Endothelial cell of umbilical vein (primary cell): Measurements from ENCODE around the gene CRTC1. TPM values are rescaled to one million over a fixed set of nuclear protein-coding genes. Genes with fewer than 3 reads are reported as not detected.

ENCODE experiments used
- BruUV-seq: library from RNA; stranded (reverse); fragments of 400-500 nt; replicated peaks from 2 replicates; lab custom pipeline; 2021; lab: Mats Ljungman, UMichigan
- CTCF ChIA-PET: fragments of 300-600, 350-600 bp; sonication (Branson Sonifier 250); formaldehyde crosslinking; loops from one replicate; lab custom pipeline; 2021; ENCODE audit warnings: antibody characterized with exemption, inconsistent platforms; lab: Charles Lee
- POLR2A ChIA-PET: fragments of 300-600, 350-600 bp; sonication (Branson Sonifier 250); formaldehyde crosslinking; loops from one replicate; lab custom pipeline; 2021; ENCODE audit warnings: antibody characterized with exemption, inconsistent platforms; lab: Charles Lee
- DNase-seq: peaks from one replicate; pipeline ENCODE4 v3.0.0-alpha.2; 2011; ENCODE audit warnings: low read depth, low spot score
- FAIRE-seq: peaks from 2 replicates; lab custom pipeline; 2011; peaks lifted over from hg19 to GRCh38; lab: Jason Lieb, UNC
- H2AFZ ChIP-seq: 2 replicates; pipeline ENCODE4 v1.6.0; 2012; ENCODE audit warnings: low read depth, low read length, control low read depth, inconsistent platforms
- H3K27ac ChIP-seq: 2 replicates; pipeline ENCODE4 v1.5.1; 2011; ENCODE audit warnings: low read depth, mild to moderate bottlenecking, control low read depth, low read length, moderate library complexity; ENCODE audit not compliant: insufficient read depth
- H3K27me3 ChIP-seq, 2 experiments: 2 replicates each; pipeline versions ENCODE4 v1.6.0 to v1.6.1; 2011; ENCODE audit warnings: low read length in 2 of 2, mixed read lengths in 1 of 2; ENCODE audit not compliant: control insufficient read depth in 2 of 2, insufficient read depth in 2 of 2
- H3K36me3 ChIP-seq, 2 experiments: 2 replicates in 1 of 2; 3 replicates in 1 of 2; pipeline ENCODE4 v1.5.1; 2011; ENCODE audit warnings: low read length in 2 of 2, mild to moderate bottlenecking in 1 of 2, moderate library complexity in 1 of 2; ENCODE audit not compliant: control insufficient read depth in 2 of 2, insufficient read depth in 2 of 2; ENCODE audit errors: extremely low read depth in 1 of 2
- H3K4me1 ChIP-seq: 3 replicates; pipeline ENCODE4 v1.5.1; 2011; ENCODE audit warnings: mild to moderate bottlenecking, low read length; ENCODE audit not compliant: control insufficient read depth, insufficient read depth; ENCODE audit errors: extremely low read depth
- H3K4me2 ChIP-seq: 2 replicates; pipeline ENCODE4 v1.6.1; 2011; ENCODE audit warnings: low read length, control low read depth, mixed read lengths; ENCODE audit not compliant: insufficient read depth
- H3K4me3 ChIP-seq, 3 experiments: fragments of 200-600 bp in 1 of 3; sonication (generic), shearing (Covaris generic) in 1 of 3; replicated peaks in 1 of 3; 2 replicates each; pipeline ENCODE4 v1.5.1; 2011 to 2016; ENCODE audit warnings: control low read depth in 3 of 3, low read length in 3 of 3, mild to moderate bottlenecking in 2 of 3, inconsistent platforms in 1 of 3, low read depth in 1 of 3, moderate library complexity in 1 of 3; ENCODE audit not compliant: insufficient read depth in 1 of 3
- H3K79me2 ChIP-seq: 2 replicates; pipeline ENCODE4 v1.6.0; 2012; ENCODE audit warnings: low read length, inconsistent platforms; ENCODE audit not compliant: control insufficient read depth, insufficient read depth
- H3K9ac ChIP-seq: replicated peaks from 2 replicates; pipeline ENCODE3; 2011; ENCODE audit warnings: low read length, control low read depth; ENCODE audit not compliant: insufficient read depth; ENCODE audit errors: extremely low read depth
- H3K9me1 ChIP-seq: replicated peaks from 3 replicates; pipeline ENCODE4 v1.6.0; 2011; ENCODE audit warnings: mild to moderate bottlenecking, low read length; ENCODE audit not compliant: control insufficient read depth, insufficient read depth; ENCODE audit errors: extremely low read depth
- H3K9me3 ChIP-seq: replicated peaks from 2 replicates; pipeline ENCODE4 v1.5.1; 2012; ENCODE audit warnings: low read length, inconsistent platforms; ENCODE audit not compliant: control insufficient read depth, insufficient read depth
- H4K20me1 ChIP-seq: replicated peaks from 2 replicates; pipeline ENCODE3; 2011; ENCODE audit warnings: mild to moderate bottlenecking, low read length; ENCODE audit not compliant: control insufficient read depth, insufficient read depth; ENCODE audit errors: extremely low read depth
- CTCF ChIP-seq, 2 donors: IDR thresholded peaks; 1 replicate in 1 of 2; 2 replicates in 1 of 2; pipeline ENCODE4 v1.5.1; 2011; ENCODE audit warnings: low read length in 2 of 2, mild to moderate bottlenecking in 2 of 2, moderate library complexity in 2 of 2, control low read depth in 1 of 2, inconsistent platforms in 1 of 2, low read depth in 1 of 2; ENCODE audit not compliant: insufficient read depth in 1 of 2; ENCODE audit errors: extremely low read depth in 1 of 2
- EZH2 ChIP-seq: IDR thresholded peaks from 2 replicates; pipeline ENCODE4 v1.6.1; 2012; ENCODE audit warnings: borderline replicate concordance, low read depth, mild to moderate bottlenecking, moderate library complexity, low read length, inconsistent platforms; ENCODE audit not compliant: severe bottlenecking
- FOS ChIP-seq: IDR thresholded peaks from 2 replicates; pipeline ENCODE4 v1.6.1; 2011; ENCODE audit warnings: mild to moderate bottlenecking, low read length, moderate library complexity, borderline replicate concordance; ENCODE audit not compliant: insufficient read depth
- GATA2 ChIP-seq: IDR thresholded peaks from 2 replicates; pipeline ENCODE4 v1.7.0; 2011; ENCODE audit warnings: low read depth, mild to moderate bottlenecking, moderate library complexity, mixed read lengths, low read length; ENCODE audit not compliant: insufficient read length, insufficient read depth
- JUN ChIP-seq: IDR thresholded peaks from 2 replicates; pipeline ENCODE4 v1.6.1; 2011; ENCODE audit warnings: borderline replicate concordance, low read depth; ENCODE audit not compliant: insufficient read length, insufficient read depth
- MAX ChIP-seq: IDR thresholded peaks from 2 replicates; pipeline ENCODE4 v1.6.1; 2011; ENCODE audit not compliant: insufficient read depth, insufficient read length
- MYC ChIP-seq: IDR thresholded peaks from one replicate; pipeline ENCODE4 v1.6.1; 2011; ENCODE audit warnings: mild to moderate bottlenecking, low read depth, low read length
- POLR2A ChIP-seq: IDR thresholded peaks from 2 replicates; pipeline ENCODE4 v1.6.1; 2012; ENCODE audit warnings: low read depth, mild to moderate bottlenecking, control low read depth, low read length
- POLR2AphosphoS5 ChIP-seq: IDR thresholded peaks from 2 replicates; pipeline ENCODE4 v1.6.1; 2012; ENCODE audit warnings: low read depth, mild to moderate bottlenecking, control low read depth, low read length, moderate library complexity; ENCODE audit not compliant: insufficient read depth
- dilution Hi-C: fragments of 300-500 bp; cut with MboI; formaldehyde crosslinking; loops from one replicate; pipeline ENCODE4 v1.15.0; 2019; ENCODE audit warnings: low sequenced_read_pairs; ENCODE audit not compliant: extremely low pct_ligation_motif_present
- intact Hi-C: fragments of 100-400 bp; cut with micrococcal nuclease; formaldehyde crosslinking; loops from one replicate; pipeline ENCODE4 v1.10.0; 2022
- polyA plus RNA-seq, 4 experiments: library from polyadenylated mRNA; depleted of rRNA in 3 of 4; stranded (reverse) in 3 of 4; unstranded in 1 of 4; fragments of >200 nt; gene quantifications; 2 replicates each; pipeline versions ENCODE4 v1.2.1 to v1.2.3, GENCODE V29; 2011 to 2012; ENCODE audit warnings: missing spikeins in 1 of 4
- total RNA-seq: library from RNA; stranded (reverse); gene quantifications from 2 replicates; pipeline ENCODE4 v1.2.3, GENCODE V29; 2021

Gene CRTC1
- total and polyA plus RNA-seq, 2 donors (not counting 3 experiments of a cell fraction or from before 2014, with no cell fraction given), result 4.2 to 11.4 TPM

- Histone ChIP-seq H3K27me3 (no peaks in the 10 kb centered on the region), H3K4me2 (no peak overlapping the region), H3K9ac (no peak overlapping the region), H3K4me1 (peaks cover 26% of the 10 kb centered on the region), H4K20me1 (no peaks in the 10 kb centered on the region), H3K4me3 (no peak overlapping the region), H2AFZ (no peak overlapping the region), H3K36me3 (no peaks in the 10 kb centered on the region), H3K9me3 (no peaks in the 10 kb centered on the region), H3K9me1 (no peaks in the 10 kb centered on the region), H3K79me2 (no peaks in the 10 kb centered on the region), H3K27ac (no peak overlapping the region)
- no peak for FAIRE-seq
- ChIA-PET POLR2A (no interaction called here), CTCF (no interaction called here)
- TF ChIP-seq GATA2, result no peak
- TF ChIP-seq POLR2A, result no peak
- TF ChIP-seq CTCF (IDR thresholded peaks at IDR 0.05; ENCODE audit: extremely low read depth in 1 of 2, insufficient read depth in 1 of 2, low read depth in 1 of 2, low read length in 2 of 2), result no peak
- no peak for TF ChIP-seq MYC
- no peak for TF ChIP-seq FOS
- no peak for TF ChIP-seq JUN
- TF ChIP-seq POLR2AphosphoS5, result no peak
- no peak for TF ChIP-seq EZH2
- no peak for TF ChIP-seq MAX
- DNase-seq, result no peak
- no TSS peak for BruUV-seq
- intact Hi-C loops (no loop called here), dilution Hi-C loops (no loop called here)
Measured at GRCh38 chr19:18653853-18654252, 29.6 kb upstream of the CRTC1 start.
